T-helper 2 cell (primary cell): ENCODE data around the gene TAS2R16.
"Not testable (repeated sequence)": the region's sequence is repeated elsewhere in the genome, so short reads cannot be mapped to it uniquely, and the experiment has no call there.

Experiments used
- DNase-seq, 5 experiments: peaks; one replicate each; pipeline versions ENCODE4 v3.0.0 to v3.0.0-alpha.2; 2012 to 2022

Gene TAS2R16

GRCh38 chr7:122970740-122971725, 24.5 kb downstream of the TAS2R16 start:
- no peak for DNase-seq

- no peak for DNase-seq
These were observed 27.1 kb downstream of the TAS2R16 start for GRCh38 chr7:122968389-122968788.

GRCh38 chr7:122965306-122965705, 30.2 kb downstream of the TAS2R16 start:
- no peak for DNase-seq

- DNase-seq: not testable (repeated sequence)
These were observed 41.8 kb downstream of the TAS2R16 start for GRCh38 chr7:122953678-122954077.

- no peak for DNase-seq
These were observed 44.5 kb downstream of the TAS2R16 start for GRCh38 chr7:122951006-122951405.

GRCh38 chr7:122949186-122949585, 46.3 kb downstream of the TAS2R16 start:
- no peak for DNase-seq
